K562 (cell line): Measurements from ENCODE around the gene RTBDN. TPM values are rescaled to one million over a fixed set of nuclear protein-coding genes. Genes with fewer than 3 reads are reported as not detected.
A peak's percentile ranks its signal among the peaks of the same experiment; 100 is the strongest.

Experiments
- AFF1 ChIP-seq, 2 experiments: fragments of 450-650 bp; IDR thresholded peaks; 2 replicates each; pipeline ENCODE4 v1.6.1; 2018; ENCODE audit warnings: mild to moderate bottlenecking in 2 of 2, low read depth in 1 of 2; ENCODE audit not compliant: partially characterized antibody in 2 of 2
- FOXK1 ChIP-seq: sonication (generic); formaldehyde crosslinking; IDR thresholded peaks from 2 replicates; pipeline ENCODE4 v1.8.0; 2022; ENCODE audit warnings: missing genetic modification reagents, mild to moderate bottlenecking, borderline replicate concordance
- GABPB2 ChIP-seq: fragments of 250-450 bp; sonication (Bioruptor Pico); conservative IDR thresholded peaks from 2 replicates; pipeline ENCODE4 v1.5.1; 2021; ENCODE audit warnings: mild to moderate bottlenecking
- HDGF ChIP-seq: fragments of 450-650 bp; IDR thresholded peaks from 2 replicates; pipeline ENCODE4 v1.6.1; 2016
- HNRNPK ChIP-seq: fragments of 200-400 bp; formaldehyde crosslinking; IDR thresholded peaks from one replicate; pipeline ENCODE4 v1.6.1; 2018; ENCODE audit warnings: mild to moderate bottlenecking, low read depth, low read length; ENCODE audit not compliant: poor library complexity, severe bottlenecking
- KAT7 ChIP-seq: sonication (generic); formaldehyde crosslinking; IDR thresholded peaks from 2 replicates; pipeline ENCODE4 v1.8.0; 2022; ENCODE audit warnings: missing genetic modification reagents, mild to moderate bottlenecking, borderline replicate concordance
- SMARCA4 ChIP-seq: fragments of 450-650 bp; IDR thresholded peaks from 2 replicates; pipeline ENCODE4 v1.6.1; 2016
- SREBF2 ChIP-seq: sonication (generic); formaldehyde crosslinking; IDR thresholded peaks from 2 replicates; pipeline ENCODE4 v1.4.0; 2020; ENCODE audit warnings: mild to moderate bottlenecking, missing genetic modification reagents
- TEAD2 ChIP-seq: fragments of 450-650 bp; IDR thresholded peaks from 2 replicates; pipeline ENCODE4 v1.6.1; 2016; ENCODE audit warnings: missing genetic modification characterization, control low read depth, missing compliant biosample characterization
- YY1 ChIP-seq, 3 experiments: IDR thresholded peaks; 2 replicates each; pipeline ENCODE4 v1.6.1; 2011; ENCODE audit warnings: low read length in 2 of 3, mild to moderate bottlenecking in 2 of 3, moderate library complexity in 2 of 3, borderline replicate concordance in 1 of 3, control low read depth in 1 of 3, low read depth in 1 of 3; ENCODE audit not compliant: insufficient read depth in 3 of 3, insufficient replicate concordance in 2 of 3, control insufficient read depth in 1 of 3, insufficient read length in 1 of 3; ENCODE audit errors: extremely low read depth in 1 of 3
- ZBTB49 ChIP-seq: sonication (generic); formaldehyde crosslinking; IDR thresholded peaks from 2 replicates; pipeline ENCODE4 v1.8.0; 2022; ENCODE audit warnings: missing genetic modification reagents, mild to moderate bottlenecking, borderline replicate concordance
- ZNF263 ChIP-seq: sonication (generic); formaldehyde crosslinking; IDR thresholded peaks from 2 replicates; pipeline ENCODE4 v1.8.0; 2022; ENCODE audit warnings: mild to moderate bottlenecking, missing genetic modification reagents, borderline replicate concordance
- ZNF57 ChIP-seq: fragments of 450-650 bp; formaldehyde crosslinking; IDR thresholded peaks from 2 replicates; pipeline ENCODE4 v1.4.0; 2020; ENCODE audit warnings: mild to moderate bottlenecking, moderate library complexity
- ZNF699 ChIP-seq: fragments of 250-450 bp; sonication (Bioruptor Pico); IDR thresholded peaks from 2 replicates; pipeline ENCODE4 v1.8.0; 2021; ENCODE audit warnings: mild to moderate bottlenecking, moderate library complexity; ENCODE audit not compliant: insufficient replicate concordance
- polyA plus RNA-seq, 8 experiments: library from polyadenylated mRNA; depleted of rRNA in 4 of 8; stranded (reverse) in 5 of 8; unstranded in 3 of 8; fragments of >200 nt; fragmentation: Nextera tagmentation in 2 of 8; fragmentation: Illumina TruSeq in 1 of 8; extraction: Ambion mirVana in 2 of 8; extraction: Trizol in 1 of 8; gene quantifications; 2 replicates each; pipeline versions ENCODE4 v1.2.1 to v1.2.3, GENCODE V29; 2011 to 2014; ENCODE audit warnings: inconsistent platforms in 1 of 8, missing spikeins in 1 of 8
- total RNA-seq, 7 experiments: library from RNA; depleted of rRNA in 6 of 7; stranded (reverse); fragments of >200 nt in 6 of 7; fragmentation: Illumina TruSeq in 2 of 7; extraction: Trizol in 2 of 7; gene quantifications; 2 replicates each; pipeline versions ENCODE4 v1.2.1 to v1.2.3, GENCODE V29; 2011 to 2021; ENCODE audit warnings: low replicate concordance in 1 of 7
- TF ChIP-seq, protein P1 (sequence below): sonication (generic); formaldehyde crosslinking; IDR thresholded peaks from 2 replicates; pipeline ENCODE4 v1.8.0; 2022; ENCODE audit warnings: missing genetic modification reagents, mild to moderate bottlenecking, borderline replicate concordance
- TF ChIP-seq, protein P2 (sequence below): IDR thresholded peaks from 2 replicates; pipeline ENCODE4 v1.6.1; 2011; ENCODE audit warnings: borderline replicate concordance, low read depth, mild to moderate bottlenecking, moderate library complexity, low read length; ENCODE audit not compliant: insufficient read depth, poor library complexity, severe bottlenecking

Gene RTBDN
- total and polyA plus RNA-seq, 9 of the 15 experiments (the other 6 are each of a cell fraction or from before 2014, with no cell fraction given): 0.20 to 2.3 (median 0.72) TPM; not detected in 1

DNA sequence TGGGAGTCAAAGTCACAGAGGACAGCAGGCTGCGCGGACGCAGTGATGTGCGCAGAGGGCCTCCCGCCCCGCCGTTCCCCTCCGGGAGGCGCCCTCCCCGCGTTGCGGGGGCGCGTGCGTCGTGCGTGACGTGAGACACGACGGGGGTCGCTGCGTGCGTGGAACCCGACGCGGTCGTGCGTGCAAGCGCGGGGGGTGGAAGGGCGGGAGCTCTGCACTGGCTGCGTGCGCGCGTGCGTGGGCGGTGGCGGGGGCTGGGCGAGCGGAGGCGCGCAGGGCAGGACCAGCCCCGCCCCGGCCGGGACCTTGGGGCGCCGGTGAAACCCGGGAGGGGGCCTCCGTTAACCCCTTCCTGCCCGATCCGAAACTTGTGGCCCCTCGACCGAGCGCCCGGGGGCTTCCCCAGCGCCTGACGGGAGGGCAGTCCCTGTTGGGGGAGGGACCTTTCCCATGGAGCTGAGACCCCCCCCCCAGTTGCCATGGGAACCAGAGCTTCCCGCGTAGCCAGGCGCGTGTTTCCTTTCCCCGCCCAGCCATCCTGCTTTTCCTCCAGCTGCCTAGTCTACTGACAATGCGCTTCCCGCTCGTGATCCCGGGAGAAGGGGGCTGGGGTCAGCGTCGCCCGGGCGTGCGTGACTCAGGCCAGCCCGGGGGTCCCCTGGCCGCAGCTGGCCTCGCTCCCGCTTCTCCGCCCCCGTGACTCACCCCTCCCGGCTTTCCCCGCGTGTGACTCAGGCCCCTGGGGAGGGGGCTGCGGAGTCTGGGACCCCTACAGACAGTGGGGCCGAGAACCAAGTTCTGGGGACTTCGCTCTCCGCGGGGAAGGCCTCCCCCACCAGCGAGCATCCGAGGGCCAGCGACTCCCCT lies 51.7 kb downstream of the RTBDN start (continued):
- TF ChIP-seq, protein P1, sequence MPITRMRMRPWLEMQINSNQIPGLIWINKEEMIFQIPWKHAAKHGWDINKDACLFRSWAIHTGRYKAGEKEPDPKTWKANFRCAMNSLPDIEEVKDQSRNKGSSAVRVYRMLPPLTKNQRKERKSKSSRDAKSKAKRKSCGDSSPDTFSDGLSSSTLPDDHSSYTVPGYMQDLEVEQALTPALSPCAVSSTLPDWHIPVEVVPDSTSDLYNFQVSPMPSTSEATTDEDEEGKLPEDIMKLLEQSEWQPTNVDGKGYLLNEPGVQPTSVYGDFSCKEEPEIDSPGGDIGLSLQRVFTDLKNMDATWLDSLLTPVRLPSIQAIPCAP: no peak
- TF ChIP-seq YY1 (IDR thresholded peaks at IDR 0.05; ENCODE audit: borderline replicate concordance in 1 of 3, control insufficient read depth in 1 of 3, extremely low read depth in 1 of 3, insufficient read depth in 3 of 3, insufficient read length in 1 of 3, insufficient replicate concordance in 2 of 3, low read depth in 1 of 3, low read length in 2 of 3) (peak in 1 of 3 experiments; percentile 29), HNRNPK (no peak), HDGF (no peak), GABPB2 (CRISPR knock-in tag) (no peak), ZNF57 (CRISPR knock-in tag) (no peak), ZNF699 (CRISPR knock-in tag) (no peak), SMARCA4 (peak; percentile 11; the same call in 1 of the 2 replicates), SREBF2 (CRISPR knock-in tag) (no peak), TEAD2 (tag) (no peak), AFF1 (IDR thresholded peaks at IDR 0.05; ENCODE audit: low read depth in 1 of 2, partially characterized antibody in 2 of 2) (no peak), ZBTB49 (CRISPR knock-in tag) (no peak), KAT7 (CRISPR knock-in tag) (no peak; the same call in 1 of the 2 replicates), FOXK1 (CRISPR knock-in tag) (no peak; the same call in 1 of the 2 replicates), ZNF263 (CRISPR knock-in tag) (no peak)
- TF ChIP-seq, protein P2, sequence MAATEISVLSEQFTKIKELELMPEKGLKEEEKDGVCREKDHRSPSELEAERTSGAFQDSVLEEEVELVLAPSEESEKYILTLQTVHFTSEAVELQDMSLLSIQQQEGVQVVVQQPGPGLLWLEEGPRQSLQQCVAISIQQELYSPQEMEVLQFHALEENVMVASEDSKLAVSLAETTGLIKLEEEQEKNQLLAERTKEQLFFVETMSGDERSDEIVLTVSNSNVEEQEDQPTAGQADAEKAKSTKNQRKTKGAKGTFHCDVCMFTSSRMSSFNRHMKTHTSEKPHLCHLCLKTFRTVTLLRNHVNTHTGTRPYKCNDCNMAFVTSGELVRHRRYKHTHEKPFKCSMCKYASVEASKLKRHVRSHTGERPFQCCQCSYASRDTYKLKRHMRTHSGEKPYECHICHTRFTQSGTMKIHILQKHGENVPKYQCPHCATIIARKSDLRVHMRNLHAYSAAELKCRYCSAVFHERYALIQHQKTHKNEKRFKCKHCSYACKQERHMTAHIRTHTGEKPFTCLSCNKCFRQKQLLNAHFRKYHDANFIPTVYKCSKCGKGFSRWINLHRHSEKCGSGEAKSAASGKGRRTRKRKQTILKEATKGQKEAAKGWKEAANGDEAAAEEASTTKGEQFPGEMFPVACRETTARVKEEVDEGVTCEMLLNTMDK: peak; percentile 65
